ENCODE measurements around the gene BRD3. TPM values are rescaled to one million over a fixed set of nuclear protein-coding genes. Genes with fewer than 3 reads are reported as not detected.
"Not testable (repeated sequence)": the region's sequence is repeated elsewhere in the genome, so short reads cannot be mapped to it uniquely, and the experiment has no call there.

The BRD3 gene
- total RNA-seq: 10 to 100 TPM in 1 of 2 donors, 1 to 10 TPM in 1; 8.4 to 10.6 TPM

- no peaks in the 10 kb centered on the region for H3K9me3 Mint-ChIP-seq
- H3K4me1 Mint-ChIP-seq: peaks cover 12% of the 10 kb centered on the region
- peak; percentile 89 for ATAC-seq (replicated peaks)
- no peaks in the 10 kb centered on the region for H3K36me3 Mint-ChIP-seq (ENCODE audit: low read depth)
- peak within 1 kb of the TSS; percentile 62 for H3K27ac Mint-ChIP-seq
- H3K4me3 Mint-ChIP-seq: peak within 1 kb of the TSS; percentile 89
- peaks cover 7% of the 10 kb centered on the region for H3K27me3 Mint-ChIP-seq
Measured at GRCh38 chr9:134067904-134068743, at the start of gene BRD3. Gene BRD3 (minus strand): TSS chr9:134068026. CDS start chr9:134053477, 14,549 bp downstream.

- Mint-ChIP-seq H3K27me3 (no peaks in the 10 kb centered on the region), H3K36me3 (ENCODE audit: low read depth) (no peaks in the 10 kb centered on the region), H3K27ac (no peak overlapping the region), H3K4me1 (no peaks in the 10 kb centered on the region), H3K4me3 (no peak overlapping the region), H3K9me3 (no peaks in the 10 kb centered on the region)
- no peak for ATAC-seq (replicated peaks)
Measured at GRCh38 chr9:134112561-134112960, 44.7 kb upstream of the BRD3 start.

- Mint-ChIP-seq H3K4me3 (no peak overlapping the region), H3K27ac (no peak overlapping the region), H3K4me1 (no peaks in the 10 kb centered on the region), H3K36me3 (ENCODE audit: low read depth) (no peaks in the 10 kb centered on the region), H3K27me3 (peaks cover 9% of the 10 kb centered on the region), H3K9me3 (no peaks in the 10 kb centered on the region)
- no peak for ATAC-seq (replicated peaks)
Measured at GRCh38 chr9:134111064-134111463, 43.2 kb upstream of the BRD3 start.

GRCh38 chr9:134103391-134103998 is 35.7 kb upstream of the BRD3 start:
- no peaks in the 10 kb centered on the region for H3K36me3 Mint-ChIP-seq (ENCODE audit: low read depth)
- H3K9me3 Mint-ChIP-seq: no peaks in the 10 kb centered on the region
- no peak for ATAC-seq (replicated peaks)
- H3K4me3 Mint-ChIP-seq: no peak overlapping the region
- H3K4me1 Mint-ChIP-seq: peaks cover 10% of the 10 kb centered on the region
- no peak overlapping the region for H3K27ac Mint-ChIP-seq
- H3K27me3 Mint-ChIP-seq: peaks cover 31% of the 10 kb centered on the region

GRCh38 chr9:134101623-134102149 is 33.9 kb upstream of the BRD3 start:
- Mint-ChIP-seq H3K4me3 (no peak overlapping the region), H3K4me1 (peaks cover 10% of the 10 kb centered on the region), H3K27ac (no peak overlapping the region), H3K27me3 (peaks cover 26% of the 10 kb centered on the region), H3K36me3 (ENCODE audit: low read depth) (no peaks in the 10 kb centered on the region), H3K9me3 (no peaks in the 10 kb centered on the region)
- ATAC-seq (replicated peaks): no peak

- H3K27me3 Mint-ChIP-seq: peaks cover 23% of the 10 kb centered on the region
- not testable (repeated sequence) for H3K27ac Mint-ChIP-seq; H3K4me1 Mint-ChIP-seq; H3K36me3 Mint-ChIP-seq (ENCODE audit: low read depth); H3K4me3 Mint-ChIP-seq; ATAC-seq (replicated peaks); H3K9me3 Mint-ChIP-seq
Measured at GRCh38 chr9:134101133-134101532, 33.3 kb upstream of the BRD3 start.

GRCh38 chr9:134100040-134100439 is 32.2 kb upstream of the BRD3 start:
- Mint-ChIP-seq H3K27me3 (peaks cover 22% of the 10 kb centered on the region), H3K9me3 (no peaks in the 10 kb centered on the region), H3K27ac (no peak overlapping the region), H3K4me3 (no peak overlapping the region), H3K4me1 (peaks cover 10% of the 10 kb centered on the region), H3K36me3 (ENCODE audit: low read depth) (no peaks in the 10 kb centered on the region)
- ATAC-seq (replicated peaks): no peak

GRCh38 chr9:134099123-134099761 is 31.4 kb upstream of the BRD3 start:
- Mint-ChIP-seq H3K27ac (no peak overlapping the region), H3K4me3 (no peak overlapping the region), H3K27me3 (peaks cover 24% of the 10 kb centered on the region), H3K9me3 (no peaks in the 10 kb centered on the region), H3K36me3 (ENCODE audit: low read depth) (no peaks in the 10 kb centered on the region), H3K4me1 (peaks cover 10% of the 10 kb centered on the region)
- peak; percentile 56 for ATAC-seq (replicated peaks)

- Mint-ChIP-seq H3K4me1 (no peaks in the 10 kb centered on the region), H3K27me3 (peaks cover 19% of the 10 kb centered on the region), H3K4me3 (no peak overlapping the region), H3K36me3 (ENCODE audit: low read depth) (no peaks in the 10 kb centered on the region), H3K27ac (no peak overlapping the region), H3K9me3 (peaks cover 4% of the 10 kb centered on the region)
- no peak for ATAC-seq (replicated peaks)
Measured at GRCh38 chr9:134089972-134090371, 22.1 kb upstream of the BRD3 start.

GRCh38 chr9:134088063-134088725 is 20.4 kb upstream of the BRD3 start:
- no peak for ATAC-seq (replicated peaks)
- Mint-ChIP-seq H3K27ac (no peak overlapping the region), H3K4me3 (no peak overlapping the region), H3K9me3 (peaks cover 4% of the 10 kb centered on the region), H3K4me1 (no peaks in the 10 kb centered on the region), H3K36me3 (ENCODE audit: low read depth) (no peaks in the 10 kb centered on the region), H3K27me3 (peaks cover 9% of the 10 kb centered on the region)

- peaks cover 4% of the 10 kb centered on the region for H3K9me3 Mint-ChIP-seq
- H3K27ac Mint-ChIP-seq: no peak overlapping the region
- no peak overlapping the region for H3K4me3 Mint-ChIP-seq
- no peak for ATAC-seq (replicated peaks)
- H3K36me3 Mint-ChIP-seq (ENCODE audit: low read depth): no peaks in the 10 kb centered on the region
- H3K27me3 Mint-ChIP-seq: no peaks in the 10 kb centered on the region
- no peaks in the 10 kb centered on the region for H3K4me1 Mint-ChIP-seq
Measured at GRCh38 chr9:134085674-134086073, 17.8 kb upstream of the BRD3 start.

- no peak for ATAC-seq (replicated peaks)
- Mint-ChIP-seq H3K4me1 (no peaks in the 10 kb centered on the region), H3K36me3 (ENCODE audit: low read depth) (no peaks in the 10 kb centered on the region), H3K4me3 (no peak overlapping the region), H3K27ac (no peak overlapping the region), H3K27me3 (no peaks in the 10 kb centered on the region), H3K9me3 (peaks cover 7% of the 10 kb centered on the region)
Measured at GRCh38 chr9:134083451-134083850, 15.6 kb upstream of the BRD3 start.

- H3K4me1 Mint-ChIP-seq: no peaks in the 10 kb centered on the region
Measured at GRCh38 chr9:134076644-134077043, 8.8 kb upstream of the BRD3 start.

GRCh38 chr9:134075689-134076088 is 7.9 kb upstream of the BRD3 start:
- not testable (repeated sequence) for H3K27ac Mint-ChIP-seq; H3K4me1 Mint-ChIP-seq; H3K4me3 Mint-ChIP-seq; H3K36me3 Mint-ChIP-seq (ENCODE audit: low read depth); ATAC-seq (replicated peaks); H3K9me3 Mint-ChIP-seq; H3K27me3 Mint-ChIP-seq

More at GRCh38 chr9:134076644-134077043, 8.8 kb upstream of the BRD3 start:
- H3K36me3 Mint-ChIP-seq (ENCODE audit: low read depth): no peaks in the 10 kb centered on the region
- H3K9me3 Mint-ChIP-seq: peaks cover 3% of the 10 kb centered on the region
- peaks cover 3% of the 10 kb centered on the region for H3K27me3 Mint-ChIP-seq
- H3K4me3 Mint-ChIP-seq: no peak overlapping the region
- ATAC-seq (replicated peaks): no peak
- H3K27ac Mint-ChIP-seq: no peak overlapping the region

Measured in activated T-helper 17 cell treated with anti-CD3 and anti-CD28 coated beads, Interleukin-2, amount 50 U/mL, for 72 hours (primary cell).